Measurements from ENCODE around the gene ARHGEF9.

Gene ARHGEF9

DNA sequence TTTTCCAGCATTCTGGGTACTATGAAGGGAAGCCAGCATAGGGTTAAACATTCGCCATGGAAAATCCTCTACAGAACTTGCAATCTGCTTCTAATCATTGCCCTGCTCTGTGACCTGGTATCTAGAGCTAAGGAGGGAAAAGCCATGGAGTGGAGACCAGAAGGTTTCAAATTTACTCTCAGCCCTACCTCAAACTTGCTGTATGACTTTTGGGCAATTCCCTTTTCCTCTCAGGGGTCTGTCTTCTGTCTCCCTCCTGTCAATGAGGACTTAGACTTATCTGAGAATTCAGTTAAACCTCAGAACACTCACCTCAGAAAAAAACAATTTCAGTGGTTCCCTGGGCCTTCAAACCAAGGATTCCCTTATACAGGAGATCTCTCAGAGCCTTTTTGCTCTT lies 29.1 kb downstream of the ARHGEF9 start:
- H3K4me3 Mint-ChIP-seq = no peak overlapping the region
- peaks cover 49% of the 10 kb centered on the region for H3K4me1 Mint-ChIP-seq (ENCODE audit: low read depth)
- no peaks in the 10 kb centered on the region for H3K36me3 Mint-ChIP-seq (ENCODE audit: low read depth)
- no peak overlapping the region for H3K27ac Mint-ChIP-seq
- no peaks in the 10 kb centered on the region for H3K9me3 Mint-ChIP-seq
- no peaks in the 10 kb centered on the region for H3K27me3 Mint-ChIP-seq

DNA sequence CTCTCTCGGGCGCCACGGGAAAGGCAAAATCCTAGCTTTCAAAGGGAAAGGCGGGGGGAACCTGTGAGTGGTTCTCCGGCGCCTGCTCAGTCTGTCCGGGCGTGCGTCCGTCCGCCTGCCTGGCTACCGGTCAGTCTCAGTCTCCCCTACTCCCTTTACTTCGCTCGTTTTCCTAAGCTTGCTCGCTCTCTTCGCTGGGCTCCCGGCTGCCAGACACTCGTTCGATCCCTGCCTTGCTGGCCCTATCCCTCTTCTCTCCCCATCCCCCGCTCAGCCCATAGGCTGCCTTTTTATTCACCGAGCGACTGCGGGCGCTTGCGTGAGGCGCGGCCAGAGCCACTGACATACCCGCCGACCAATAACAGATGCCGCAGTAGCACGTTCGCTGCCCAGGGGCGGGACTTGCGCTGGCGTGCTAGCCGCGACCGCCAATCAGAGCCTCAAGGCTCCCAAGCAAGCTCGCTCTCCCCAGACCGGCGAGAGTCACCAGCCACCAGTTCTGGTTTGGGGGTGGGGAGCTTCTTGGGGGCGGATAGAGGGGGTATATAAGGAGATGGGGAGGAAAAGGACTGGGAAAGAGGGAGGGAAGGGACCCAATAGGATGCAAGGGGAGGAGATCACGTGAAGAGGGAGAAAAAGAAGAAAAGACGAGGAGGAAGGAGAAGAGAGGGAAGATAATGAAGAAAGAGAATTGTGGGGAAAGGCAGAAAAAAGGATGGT lies 30.0 kb downstream of the ARHGEF9 start:
- Mint-ChIP-seq H3K27ac (peak overlapping the region; percentile 97), H3K27me3 (no peaks in the 10 kb centered on the region), H3K36me3 (ENCODE audit: low read depth) (no peaks in the 10 kb centered on the region), H3K4me1 (ENCODE audit: low read depth) (peaks cover 52% of the 10 kb centered on the region), H3K4me3 (peak overlapping the region; percentile 96), H3K9me3 (no peaks in the 10 kb centered on the region)

DNA sequence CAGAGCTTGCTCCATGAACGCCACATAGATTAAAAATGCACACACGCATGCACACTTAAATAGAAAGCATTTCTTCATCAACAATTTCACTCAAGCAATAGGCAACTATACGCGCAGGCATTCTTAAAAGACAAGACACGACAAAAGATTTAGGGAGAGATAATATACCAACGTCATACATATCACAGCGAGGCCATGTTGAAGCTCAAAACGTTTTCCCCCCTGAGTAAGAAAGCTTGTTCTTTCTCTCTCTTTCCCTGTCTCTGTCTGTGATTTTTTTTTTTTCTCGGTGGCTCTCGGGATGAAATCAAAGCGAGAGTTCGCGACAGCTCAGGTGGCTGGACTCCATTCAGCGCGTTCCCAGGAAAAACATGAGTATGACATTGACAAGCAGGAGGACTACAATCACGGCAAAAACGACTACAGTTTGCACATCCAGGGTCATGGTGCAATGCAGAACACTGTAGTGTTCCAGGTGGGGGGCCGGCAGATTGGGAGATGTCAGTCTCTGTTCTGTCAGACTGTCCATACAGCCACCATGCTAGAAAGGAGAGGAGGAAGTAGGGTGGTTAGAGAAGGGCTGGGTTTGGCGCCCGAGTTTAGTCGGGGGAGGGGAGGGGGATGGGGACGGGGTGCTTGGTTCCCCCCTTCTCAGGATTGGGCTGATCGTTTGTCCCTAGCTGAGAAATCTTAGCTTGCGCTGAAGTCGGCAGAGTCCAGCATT lies 30.7 kb downstream of the ARHGEF9 start:
- no peaks in the 10 kb centered on the region for H3K27me3 Mint-ChIP-seq
- H3K27ac Mint-ChIP-seq = peak overlapping the region; percentile 94
- no peaks in the 10 kb centered on the region for H3K9me3 Mint-ChIP-seq
- no peaks in the 10 kb centered on the region for H3K36me3 Mint-ChIP-seq (ENCODE audit: low read depth)
- peak overlapping the region; percentile 96 for H3K4me3 Mint-ChIP-seq
- H3K4me1 Mint-ChIP-seq (ENCODE audit: low read depth) = peaks cover 56% of the 10 kb centered on the region

DNA sequence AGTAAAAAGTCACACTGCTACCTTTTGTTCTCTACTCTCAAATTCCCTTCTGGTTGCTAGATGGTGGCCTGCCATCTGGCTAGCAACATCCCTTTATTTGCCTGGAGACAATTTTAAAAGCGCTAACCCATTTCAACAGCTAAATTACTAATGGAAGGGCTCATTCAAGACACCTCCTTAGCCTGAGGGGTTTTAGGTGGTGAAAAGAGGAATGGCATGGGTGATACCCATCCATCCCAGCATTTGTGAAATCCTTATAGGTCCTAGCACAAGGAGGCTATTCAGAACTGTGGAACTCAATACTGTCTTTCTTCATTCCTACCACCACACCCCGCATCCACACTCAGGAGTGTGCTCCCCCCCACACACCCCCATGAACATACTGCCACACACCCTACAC lies 33.5 kb downstream of the ARHGEF9 start:
- H3K4me1 Mint-ChIP-seq (ENCODE audit: low read depth) = peaks cover 65% of the 10 kb centered on the region
- H3K27ac Mint-ChIP-seq = no peak overlapping the region
- no peaks in the 10 kb centered on the region for H3K9me3 Mint-ChIP-seq
- no peak overlapping the region for H3K4me3 Mint-ChIP-seq
- H3K27me3 Mint-ChIP-seq = no peaks in the 10 kb centered on the region
- H3K36me3 Mint-ChIP-seq (ENCODE audit: low read depth) = no peaks in the 10 kb centered on the region

DNA sequence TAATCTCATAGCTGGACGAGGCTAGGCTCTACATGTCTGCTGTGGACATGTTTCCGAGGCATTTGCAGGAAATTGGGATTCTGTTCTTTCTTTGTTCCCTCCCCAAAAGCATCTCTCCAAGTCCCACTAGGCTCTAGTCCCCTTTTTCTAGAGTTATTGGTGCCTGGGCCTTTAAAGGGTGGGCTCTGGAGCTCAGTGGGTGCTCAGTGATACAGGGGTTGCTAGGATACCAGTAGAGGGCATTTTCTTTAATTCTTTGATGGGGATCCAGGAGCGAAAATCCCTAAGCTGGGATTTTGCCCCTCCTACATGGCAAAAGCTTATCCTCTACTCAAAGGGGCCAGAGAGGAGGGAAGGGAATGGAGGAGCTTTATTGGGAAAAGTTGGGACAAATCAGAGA lies 34.2 kb downstream of the ARHGEF9 start:
- H3K27ac Mint-ChIP-seq = no peak overlapping the region
- no peaks in the 10 kb centered on the region for H3K9me3 Mint-ChIP-seq
- no peaks in the 10 kb centered on the region for H3K36me3 Mint-ChIP-seq (ENCODE audit: low read depth)
- H3K27me3 Mint-ChIP-seq = no peaks in the 10 kb centered on the region
- peaks cover 67% of the 10 kb centered on the region for H3K4me1 Mint-ChIP-seq (ENCODE audit: low read depth)
- H3K4me3 Mint-ChIP-seq = no peak overlapping the region

DNA sequence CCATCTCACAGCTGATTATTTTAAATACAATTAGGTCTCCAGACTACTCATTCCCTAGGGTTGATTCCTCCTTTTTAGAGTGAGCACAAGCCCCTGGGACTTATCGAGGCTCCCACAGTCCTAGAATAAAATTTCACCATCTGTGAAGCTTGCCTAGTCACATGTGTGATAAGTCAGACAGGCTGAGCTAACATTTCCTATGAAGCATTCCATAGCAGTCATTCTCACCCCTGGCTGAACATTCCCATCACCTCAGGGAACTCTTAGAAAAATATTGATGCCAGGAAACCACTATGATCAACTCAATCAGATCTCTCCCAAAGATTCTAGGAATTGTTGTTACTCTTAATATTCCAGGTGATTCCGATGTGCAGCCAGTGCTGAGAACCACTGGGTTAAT lies 37.7 kb downstream of the ARHGEF9 start:
- Mint-ChIP-seq H3K27ac (no peak overlapping the region), H3K27me3 (no peaks in the 10 kb centered on the region), H3K4me1 (ENCODE audit: low read depth) (peaks cover 61% of the 10 kb centered on the region), H3K36me3 (ENCODE audit: low read depth) (peaks cover 3% of the 10 kb centered on the region), H3K9me3 (no peaks in the 10 kb centered on the region), H3K4me3 (no peak overlapping the region)

DNA sequence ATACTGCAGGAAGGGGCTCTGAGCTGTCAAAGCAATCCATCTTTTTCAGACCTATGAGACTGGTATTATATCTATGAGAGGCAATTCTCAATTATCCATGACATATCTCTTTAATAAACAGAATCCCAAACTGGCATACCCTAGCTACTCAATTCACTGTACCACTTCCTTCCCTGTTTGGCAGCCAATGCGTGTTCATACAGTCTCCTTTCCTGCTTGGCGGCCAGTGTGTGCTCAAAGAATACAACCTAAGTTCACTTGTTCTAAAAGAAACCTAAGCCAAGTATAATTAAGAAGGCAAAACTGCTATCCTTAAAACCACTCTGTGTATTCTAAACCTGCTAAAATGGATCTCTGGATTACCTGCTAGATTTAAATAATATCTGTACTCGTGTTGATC lies 38.3 kb downstream of the ARHGEF9 start:
- Mint-ChIP-seq H3K4me1 (ENCODE audit: low read depth) (peaks cover 56% of the 10 kb centered on the region), H3K27me3 (no peaks in the 10 kb centered on the region), H3K9me3 (no peaks in the 10 kb centered on the region), H3K27ac (no peak overlapping the region), H3K36me3 (ENCODE audit: low read depth) (peaks cover 3% of the 10 kb centered on the region), H3K4me3 (no peak overlapping the region)

DNA sequence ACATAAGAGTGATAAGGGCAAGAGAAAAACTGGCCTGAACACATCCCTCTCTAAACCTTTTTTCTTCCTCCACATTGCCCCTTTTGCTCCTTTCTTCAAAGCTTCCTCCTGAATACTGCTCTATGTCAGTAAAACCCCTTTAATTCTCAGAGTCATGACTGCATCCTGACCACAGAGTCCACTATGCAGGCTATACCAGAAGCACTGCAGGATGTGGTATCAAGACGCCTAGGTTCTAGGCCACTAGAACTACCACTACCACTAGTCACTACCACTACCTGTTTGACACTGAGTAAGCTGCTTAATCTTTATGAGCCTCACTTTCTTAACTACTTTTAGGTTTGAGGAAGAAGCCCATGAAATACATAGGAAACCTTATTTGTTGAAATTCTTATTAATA lies 38.7 kb downstream of the ARHGEF9 start:
- H3K4me3 Mint-ChIP-seq = peak overlapping the region; percentile 60
- no peaks in the 10 kb centered on the region for H3K9me3 Mint-ChIP-seq
- peak overlapping the region; percentile 90 for H3K27ac Mint-ChIP-seq
- H3K36me3 Mint-ChIP-seq (ENCODE audit: low read depth) = peaks cover 3% of the 10 kb centered on the region
- H3K4me1 Mint-ChIP-seq (ENCODE audit: low read depth) = peaks cover 56% of the 10 kb centered on the region
- H3K27me3 Mint-ChIP-seq = no peaks in the 10 kb centered on the region

DNA sequence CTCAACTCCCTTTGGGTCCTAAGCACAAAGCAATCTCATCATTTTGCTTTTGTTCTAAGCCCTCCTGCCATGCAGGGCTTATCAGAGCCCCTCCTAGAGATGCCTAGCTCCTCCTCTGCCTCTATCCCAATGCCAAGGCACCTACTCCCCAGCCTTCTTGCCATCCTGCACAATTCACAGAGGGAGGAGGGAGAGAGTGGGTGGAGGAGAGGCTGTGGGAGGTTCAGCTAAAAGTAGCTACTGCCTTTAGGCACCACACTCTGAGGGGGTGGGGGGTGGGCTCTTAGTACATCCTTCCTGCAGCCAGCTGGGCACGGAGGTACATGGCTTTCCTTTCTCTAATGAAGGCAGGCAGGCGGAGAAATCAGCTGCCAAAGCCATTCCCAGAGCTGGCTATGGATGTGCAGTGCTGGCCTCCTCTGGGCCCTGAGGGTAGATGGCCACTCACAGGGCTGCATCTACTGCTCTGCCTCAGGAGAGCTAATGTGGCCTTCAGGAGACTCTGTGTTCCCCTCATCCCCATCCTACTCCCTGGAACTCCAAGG lies 40.1 kb downstream of the ARHGEF9 start:
- Mint-ChIP-seq H3K4me3 (no peak overlapping the region), H3K27ac (no peak overlapping the region), H3K4me1 (ENCODE audit: low read depth) (peaks cover 53% of the 10 kb centered on the region)

DNA sequence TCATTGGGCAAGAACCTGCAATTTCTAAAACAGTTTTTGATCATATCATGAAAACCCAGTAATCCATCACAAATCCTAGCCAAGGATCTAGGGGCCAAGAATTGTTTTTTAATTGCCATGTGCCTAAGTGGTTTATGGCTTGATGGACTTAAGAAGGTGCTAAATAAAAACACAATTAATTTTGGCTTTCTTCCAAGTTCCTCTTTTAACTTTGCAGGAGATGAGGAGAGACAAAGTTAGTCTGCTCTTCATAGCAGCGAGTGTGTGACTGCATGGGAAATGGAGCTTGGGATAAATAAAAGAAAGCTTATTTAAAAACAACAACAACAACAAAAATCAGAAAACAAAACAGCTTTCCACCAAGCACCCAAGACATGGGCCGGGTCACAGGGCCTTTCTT lies 41.4 kb downstream of the ARHGEF9 start:
- no peak overlapping the region for H3K4me3 Mint-ChIP-seq
- H3K4me1 Mint-ChIP-seq (ENCODE audit: low read depth) = peaks cover 57% of the 10 kb centered on the region
- no peaks in the 10 kb centered on the region for H3K27me3 Mint-ChIP-seq
- H3K9me3 Mint-ChIP-seq = no peaks in the 10 kb centered on the region
- no peak overlapping the region for H3K27ac Mint-ChIP-seq
- H3K36me3 Mint-ChIP-seq (ENCODE audit: low read depth) = peaks cover 3% of the 10 kb centered on the region

More for the DNA sequence above, 40.1 kb downstream of the ARHGEF9 start:
- Mint-ChIP-seq H3K36me3 (ENCODE audit: low read depth) (peaks cover 3% of the 10 kb centered on the region), H3K27me3 (no peaks in the 10 kb centered on the region), H3K9me3 (no peaks in the 10 kb centered on the region)

DNA sequence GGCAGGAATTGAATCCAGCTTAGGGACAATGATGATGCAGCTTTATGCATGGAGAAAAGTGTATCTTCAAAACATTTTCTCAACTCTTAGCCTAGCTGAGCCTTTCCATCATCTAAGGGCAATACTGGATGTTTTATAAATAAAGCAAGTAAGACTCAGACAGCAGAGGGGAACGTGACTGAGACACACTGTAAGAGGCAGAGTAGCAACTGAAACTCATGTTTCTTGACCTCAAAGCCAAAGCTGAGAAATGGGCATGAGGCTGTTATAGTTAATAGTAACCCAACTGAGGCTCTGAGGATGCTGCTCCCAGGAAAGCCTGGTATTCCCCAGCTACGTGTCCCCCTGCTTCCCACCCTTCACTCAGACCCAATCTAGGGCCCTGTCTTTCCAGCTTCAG lies 44.6 kb downstream of the ARHGEF9 start:
- Mint-ChIP-seq H3K4me1 (ENCODE audit: low read depth) (peaks cover 45% of the 10 kb centered on the region), H3K27me3 (no peaks in the 10 kb centered on the region), H3K27ac (no peak overlapping the region), H3K9me3 (no peaks in the 10 kb centered on the region), H3K4me3 (no peak overlapping the region), H3K36me3 (ENCODE audit: low read depth) (peaks cover 3% of the 10 kb centered on the region)

DNA sequence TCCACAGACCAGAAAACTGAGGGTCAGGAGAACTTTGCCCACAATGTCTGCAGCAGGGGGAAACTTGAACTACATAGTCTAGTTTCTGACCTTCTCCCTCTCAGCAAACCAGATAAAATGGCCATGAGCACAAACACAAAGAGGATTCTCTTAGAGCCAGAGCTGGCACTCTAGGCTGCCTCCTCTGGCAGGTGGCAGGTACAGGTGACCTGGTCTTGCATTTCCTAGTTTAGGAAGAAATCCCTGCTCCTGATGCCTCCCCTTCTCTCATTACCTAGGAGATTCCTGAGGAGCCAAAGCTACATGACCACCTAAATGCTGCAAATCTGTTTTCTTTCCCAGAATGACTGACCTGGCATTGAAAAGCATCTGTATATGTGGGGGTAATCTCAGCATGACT lies 45.1 kb downstream of the ARHGEF9 start:
- Mint-ChIP-seq H3K9me3 (no peaks in the 10 kb centered on the region), H3K36me3 (ENCODE audit: low read depth) (peaks cover 3% of the 10 kb centered on the region), H3K27me3 (no peaks in the 10 kb centered on the region), H3K4me3 (no peak overlapping the region), H3K27ac (no peak overlapping the region), H3K4me1 (ENCODE audit: low read depth) (peaks cover 44% of the 10 kb centered on the region)

DNA sequence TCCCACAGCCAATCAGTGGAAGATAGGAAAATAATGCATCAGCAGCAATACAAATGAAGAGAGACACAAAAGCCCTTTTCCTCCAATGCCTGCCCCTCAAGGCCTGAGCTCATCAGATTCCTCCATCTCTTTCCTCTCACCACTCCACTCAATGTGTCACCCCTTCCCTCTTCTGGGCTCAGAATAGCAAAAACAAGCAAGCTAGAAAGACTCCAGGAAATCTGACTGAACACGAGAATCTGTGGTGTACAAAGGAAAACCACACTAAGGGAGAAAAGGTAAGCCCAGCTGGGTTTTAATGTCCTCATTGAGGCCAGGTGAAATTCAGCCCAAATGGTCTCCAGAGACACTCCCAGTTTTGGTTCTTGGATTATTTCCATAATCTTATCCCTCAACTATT lies 46.3 kb downstream of the ARHGEF9 start:
- H3K9me3 Mint-ChIP-seq = no peaks in the 10 kb centered on the region
- no peak overlapping the region for H3K4me3 Mint-ChIP-seq
- peaks cover 3% of the 10 kb centered on the region for H3K36me3 Mint-ChIP-seq (ENCODE audit: low read depth)
- no peaks in the 10 kb centered on the region for H3K27me3 Mint-ChIP-seq
- peaks cover 33% of the 10 kb centered on the region for H3K4me1 Mint-ChIP-seq (ENCODE audit: low read depth)
- H3K27ac Mint-ChIP-seq = no peak overlapping the region

DNA sequence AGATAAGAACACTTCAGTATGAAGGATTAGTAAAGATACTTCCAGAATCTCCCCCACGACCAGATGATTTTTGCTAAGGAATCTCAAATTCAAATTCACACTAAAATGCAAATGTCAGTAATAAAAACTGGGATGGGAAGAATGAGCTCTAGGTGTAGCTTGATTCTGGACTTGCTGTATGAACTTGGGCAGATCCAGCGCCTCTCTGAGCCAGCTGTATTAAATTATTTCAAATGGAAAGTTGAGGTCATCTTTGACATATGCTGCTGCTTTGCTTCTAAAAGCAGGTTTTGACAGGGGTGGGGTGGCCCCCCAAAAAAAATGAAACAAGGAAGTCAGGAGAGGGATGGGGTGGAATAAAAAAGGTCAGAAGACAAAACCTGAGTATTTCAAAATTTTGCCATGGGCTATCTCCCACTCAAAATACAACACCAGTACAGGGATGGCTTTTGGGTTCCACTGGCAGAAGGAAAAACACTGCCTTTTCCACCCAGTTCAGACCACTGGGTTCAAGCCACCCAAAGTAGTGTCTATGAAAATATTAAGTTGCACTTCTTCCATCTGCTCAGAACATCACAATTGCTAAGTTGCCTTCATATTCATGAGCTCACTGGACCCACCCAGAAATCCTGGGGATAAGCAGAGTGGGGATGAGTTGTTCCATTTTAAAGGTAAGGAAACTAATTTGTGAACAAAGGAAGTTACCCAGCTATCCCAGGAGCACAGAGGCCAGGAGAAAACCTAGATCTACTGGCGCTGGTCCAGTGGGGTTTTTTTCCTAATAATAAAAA lies 47.7 kb downstream of the ARHGEF9 start:
- peaks cover 30% of the 10 kb centered on the region for H3K4me1 Mint-ChIP-seq (ENCODE audit: low read depth)

DNA sequence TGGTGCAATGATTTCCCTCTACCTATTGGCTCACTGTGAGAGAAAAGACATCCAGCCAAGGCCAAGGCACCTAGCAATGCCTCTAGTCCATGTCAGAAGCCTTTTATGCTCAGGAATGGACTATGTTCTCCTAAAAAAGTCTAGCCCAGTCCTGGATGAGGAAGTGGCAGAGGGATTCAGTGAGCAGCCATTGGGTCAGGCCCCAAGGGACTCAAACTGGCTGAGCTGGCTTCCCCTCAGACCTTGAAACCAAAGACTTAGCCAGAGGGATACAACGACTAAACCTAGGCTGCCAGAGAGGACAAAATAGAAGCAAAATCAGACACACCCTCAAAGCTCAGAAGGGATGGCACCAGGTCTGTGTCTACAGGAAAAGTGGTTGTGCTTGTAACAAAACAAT lies 49.1 kb downstream of the ARHGEF9 start:
- Mint-ChIP-seq H3K4me1 (ENCODE audit: low read depth) (peaks cover 24% of the 10 kb centered on the region), H3K36me3 (ENCODE audit: low read depth) (peaks cover 9% of the 10 kb centered on the region), H3K9me3 (no peaks in the 10 kb centered on the region), H3K4me3 (no peak overlapping the region), H3K27ac (no peak overlapping the region), H3K27me3 (no peaks in the 10 kb centered on the region)

More for the DNA sequence above, 47.7 kb downstream of the ARHGEF9 start:
- Mint-ChIP-seq H3K9me3 (no peaks in the 10 kb centered on the region), H3K4me3 (no peak overlapping the region), H3K27me3 (no peaks in the 10 kb centered on the region), H3K27ac (no peak overlapping the region), H3K36me3 (ENCODE audit: low read depth) (peaks cover 4% of the 10 kb centered on the region)
